PC-9 (cell line): ENCODE data around the gene AZU1. TPM values are rescaled to one million over a fixed set of nuclear protein-coding genes. Genes with fewer than 3 reads are reported as not detected.
"Not testable (repeated sequence)": the region's sequence is repeated elsewhere in the genome, so short reads cannot be mapped to it uniquely, and the experiment has no call there.

Experiments used
- BruUV-seq: library from RNA; stranded (reverse); fragments of 400-500 nt; replicated peaks from 2 replicates; lab custom pipeline; 2021; lab: Mats Ljungman, UMichigan
- CTCF ChIA-PET: fragments of 300-600 bp; sonication (Branson Sonifier 250); formaldehyde crosslinking; loops from one replicate; lab custom pipeline; 2022; ENCODE audit warnings: antibody characterized with exemption; lab: Charles Lee
- POLR2A ChIA-PET: fragments of 300-600 bp; sonication (Branson Sonifier 250); formaldehyde crosslinking; loops from one replicate; lab custom pipeline; 2022; ENCODE audit warnings: antibody characterized with exemption; ENCODE audit not compliant: unreplicated experiment; lab: Charles Lee
- DNase-seq, 2 experiments: peaks; one replicate each; pipeline versions ENCODE4 v3.0.0 to v3.0.0-alpha.2; 2015 to 2022; ENCODE audit warnings: mixed read lengths in 1 of 2
- H2AFZ ChIP-seq: fragments of 200-600 bp; sonication (generic); 2 replicates; pipeline ENCODE4 v1.8.1; 2017; ENCODE audit warnings: antibody characterized with exemption
- H3F3A ChIP-seq: fragments of 200-600 bp; sonication (generic); 2 replicates; pipeline ENCODE4 v1.8.1; 2017; ENCODE audit warnings: antibody characterized with exemption, mild to moderate bottlenecking, low read depth; ENCODE audit not compliant: insufficient read depth
- H3K27ac ChIP-seq: fragments of 200-600 bp; sonication (generic); 2 replicates; pipeline ENCODE4 v1.6.1; 2016; ENCODE audit warnings: mixed run types
- H3K27me3 ChIP-seq: fragments of 200-600 bp; sonication (generic); 2 replicates; pipeline ENCODE4 v1.6.1; 2016; ENCODE audit warnings: low read depth, mixed run types; ENCODE audit not compliant: insufficient read depth
- H3K36me3 ChIP-seq: fragments of 200-600 bp; sonication (generic); 2 replicates; pipeline ENCODE4 v1.6.1; 2016; ENCODE audit warnings: low read depth, mixed run types
- H3K4me1 ChIP-seq: fragments of 200-600 bp; sonication (generic); replicated peaks from 2 replicates; pipeline ENCODE4 v1.6.1; 2016; ENCODE audit warnings: mixed run types; ENCODE audit not compliant: insufficient read depth
- H3K4me2 ChIP-seq: fragments of 200-600 bp; sonication (generic); 2 replicates; pipeline ENCODE4 v1.6.1; 2017; ENCODE audit warnings: mixed run types
- H3K4me3 ChIP-seq: fragments of 200-600 bp; sonication (generic); 2 replicates; pipeline ENCODE4 v1.6.1; 2016; ENCODE audit warnings: mixed run types
- H3K79me2 ChIP-seq: fragments of 200-600 bp; sonication (generic); 2 replicates; pipeline ENCODE4 v1.6.1; 2017; ENCODE audit warnings: low read depth, mixed run types
- H3K9me2 ChIP-seq: fragments of 200-600 bp; sonication (generic); 2 replicates; pipeline ENCODE4 v1.8.1; 2017; ENCODE audit warnings: mild to moderate bottlenecking; ENCODE audit not compliant: insufficient read depth
- H3K9me3 ChIP-seq: fragments of 200-600 bp; sonication (generic); 2 replicates; pipeline ENCODE4 v1.8.1; 2016; ENCODE audit warnings: low read depth; ENCODE audit not compliant: insufficient read depth
- H4K20me1 ChIP-seq: fragments of 200-600 bp; sonication (generic); 2 replicates; pipeline ENCODE4 v1.8.1; 2017; ENCODE audit not compliant: insufficient read depth
- CTCF ChIP-seq: fragments of 200-600 bp; sonication (generic); conservative IDR thresholded peaks from 2 replicates; pipeline ENCODE4 v1.6.1; 2017; ENCODE audit warnings: mixed run types, antibody characterized with exemption, mild to moderate bottlenecking, moderate library complexity
- EZH2 ChIP-seq: fragments of 200-600 bp; sonication (generic); IDR thresholded peaks from 2 replicates; pipeline ENCODE4 v1.8.0; 2017; ENCODE audit warnings: antibody characterized with exemption, low read depth
- intact Hi-C: fragments of 100-400 bp; cut with micrococcal nuclease; formaldehyde crosslinking; loops from one replicate; pipeline ENCODE4 v1.10.0; 2022; ENCODE audit not compliant: unreplicated experiment
- total RNA-seq: library from RNA; stranded (reverse); gene quantifications from 2 replicates; pipeline ENCODE4 v1.2.3, GENCODE V29; 2021

Gene AZU1
- total RNA-seq, 1 experiment from 2014 or later = not detected

GRCh38 chr19:815079-815774 is 12.4 kb upstream of the AZU1 start:
- no peaks in the 10 kb centered on the region for H3K9me2 ChIP-seq
- H3K4me2 ChIP-seq = no peak overlapping the region
- TF ChIP-seq EZH2 (no peak), CTCF (no peak)
- H4K20me1 ChIP-seq = peaks cover 15% of the 10 kb centered on the region
- peaks cover 21% of the 10 kb centered on the region for H3F3A ChIP-seq
- no peaks in the 10 kb centered on the region for H3K27me3 ChIP-seq
- CTCF ChIA-PET = no interaction called here
- no TSS peak for BruUV-seq
- no peak for DNase-seq
- 0 out of 2 replicates have a peak, but pooled peaks cover under 1% of the 10 kb centered on the region for H3K36me3 ChIP-seq
- no peaks in the 10 kb centered on the region for H3K79me2 ChIP-seq
- H3K27ac ChIP-seq = no peak overlapping the region
- intact Hi-C loops = no loop called here
- POLR2A ChIA-PET = no interaction called here
- no peaks in the 10 kb centered on the region for H3K4me1 ChIP-seq
- no peaks in the 10 kb centered on the region for H3K9me3 ChIP-seq
- H2AFZ ChIP-seq = no peak overlapping the region
- no peak overlapping the region for H3K4me3 ChIP-seq

GRCh38 chr19:815775-816499 is 11.7 kb upstream of the AZU1 start:
- Histone ChIP-seq H3F3A (peaks cover 16% of the 10 kb centered on the region; the same call in 1 of the 2 replicates), H4K20me1 (peaks cover 7% of the 10 kb centered on the region), H3K4me2 (no peak overlapping the region), H3K79me2 (no peaks in the 10 kb centered on the region), H3K4me3 (no peak overlapping the region), H3K9me2 (no peaks in the 10 kb centered on the region), H3K27me3 (no peaks in the 10 kb centered on the region), H3K9me3 (no peaks in the 10 kb centered on the region), H3K4me1 (no peaks in the 10 kb centered on the region), H2AFZ (no peak overlapping the region), H3K36me3 (no peaks in the 10 kb centered on the region), H3K27ac (no peak overlapping the region)
- POLR2A ChIA-PET = no interaction called here
- CTCF ChIA-PET = no interaction called here
- no TSS peak for BruUV-seq
- no peak for TF ChIP-seq CTCF
- TF ChIP-seq EZH2 = no peak
- intact Hi-C loops = no loop called here
- DNase-seq = no peak

- intact Hi-C loops = no loop called here
- H4K20me1 ChIP-seq = peaks cover 2% of the 10 kb centered on the region
- H3K27me3 ChIP-seq = no peaks in the 10 kb centered on the region
- no peaks in the 10 kb centered on the region for H3K79me2 ChIP-seq
- no peaks in the 10 kb centered on the region for H3K4me1 ChIP-seq
- DNase-seq = no peak
- H3K9me3 ChIP-seq = no peaks in the 10 kb centered on the region
- H3K4me3 ChIP-seq = no peak overlapping the region
- BruUV-seq = no TSS peak
- CTCF ChIA-PET = no interaction called here
- no peak overlapping the region for H3K27ac ChIP-seq
- POLR2A ChIA-PET = no interaction called here
- H3K36me3 ChIP-seq = no peaks in the 10 kb centered on the region
- H3K4me2 ChIP-seq = no peak overlapping the region
- H3K9me2 ChIP-seq = no peaks in the 10 kb centered on the region
- no peak for TF ChIP-seq EZH2
- no peak for TF ChIP-seq CTCF
- H3F3A ChIP-seq = peaks cover 10% of the 10 kb centered on the region; the same call in 1 of the 2 replicates
- H2AFZ ChIP-seq = no peak overlapping the region
Measured at GRCh38 chr19:816500-816857, 11.2 kb upstream of the AZU1 start.

GRCh38 chr19:820212-820611 is 7.4 kb upstream of the AZU1 start:
- H3K36me3 ChIP-seq, H2AFZ ChIP-seq, H3K4me1 ChIP-seq, H3K9me3 ChIP-seq, H4K20me1 ChIP-seq, H3K4me2 ChIP-seq, H3K79me2 ChIP-seq, DNase-seq, H3K9me2 ChIP-seq, H3K27me3 ChIP-seq, H3K27ac ChIP-seq, H3K4me3 ChIP-seq, BruUV-seq, intact Hi-C loops: not testable (repeated sequence)
- H3F3A ChIP-seq = peaks cover 14% of the 10 kb centered on the region; the same call in 1 of the 2 replicates
- ChIA-PET CTCF (interaction anchor here (0.6 kb wide), 1 partner anchor 34 kb away, joined by 4 read pairs; no protein-coding TSS in a partner anchor), POLR2A (interaction anchor here (0.5 kb wide), 1 partner anchor 40 kb away, joined by 3 read pairs; no protein-coding TSS in a partner anchor)
